ENCODE results near the gene CLEC14A. TPM values are rescaled to one million over a fixed set of nuclear protein-coding genes. Genes with fewer than 3 reads are reported as not detected.

CLEC14A gene
- total RNA-seq, 1 donor from 2014 or later: 28.8 TPM

DNA sequence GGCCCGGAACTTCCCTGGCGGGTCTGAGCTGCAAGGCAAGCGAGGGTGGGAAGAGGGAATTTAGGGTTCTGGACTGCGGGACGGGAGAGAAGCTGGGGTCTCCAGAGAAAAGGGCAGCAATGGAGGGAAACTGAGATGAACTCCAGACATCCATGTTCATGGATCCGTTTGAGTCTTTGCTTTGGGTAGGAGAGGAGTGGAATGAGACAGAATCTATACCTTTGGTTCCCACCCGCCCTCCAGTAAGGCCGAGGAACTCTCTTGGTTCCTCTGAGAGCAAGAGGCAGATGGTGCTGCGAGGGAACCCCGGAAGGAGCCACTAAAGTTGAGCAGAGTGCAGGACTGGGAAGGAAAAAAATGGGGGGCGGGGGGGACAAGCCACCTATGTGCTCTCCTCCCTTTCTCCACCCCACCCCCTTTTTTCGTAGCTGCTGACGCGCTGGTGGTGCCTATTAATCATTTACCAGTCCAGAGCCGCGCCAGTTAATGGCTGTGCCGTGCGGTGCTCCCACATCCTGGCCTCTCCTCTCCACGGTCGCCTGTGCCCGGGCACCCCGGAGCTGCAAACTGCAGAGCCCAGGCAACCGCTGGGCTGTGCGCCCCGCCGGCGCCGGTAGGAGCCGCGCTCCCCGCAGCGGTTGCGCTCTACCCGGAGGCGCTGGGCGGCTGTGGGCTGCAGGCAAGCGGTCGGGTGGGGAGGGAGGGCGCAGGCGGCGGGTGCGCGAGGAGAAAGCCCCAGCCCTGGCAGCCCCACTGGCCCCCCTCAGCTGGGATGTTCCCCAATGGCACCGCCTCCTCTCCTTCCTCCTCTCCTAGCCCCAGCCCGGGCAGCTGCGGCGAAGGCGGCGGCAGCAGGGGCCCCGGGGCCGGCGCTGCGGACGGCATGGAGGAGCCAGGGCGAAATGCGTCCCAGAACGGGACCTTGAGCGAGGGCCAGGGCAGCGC lies 47.0 kb downstream of the CLEC14A start:
- DNase-seq: peak; percentile 36
- peak; percentile 58 for ATAC-seq (ENCODE audit: poor library complexity)
- intact Hi-C loops (cut with DNase I): no loop called here

DNA sequence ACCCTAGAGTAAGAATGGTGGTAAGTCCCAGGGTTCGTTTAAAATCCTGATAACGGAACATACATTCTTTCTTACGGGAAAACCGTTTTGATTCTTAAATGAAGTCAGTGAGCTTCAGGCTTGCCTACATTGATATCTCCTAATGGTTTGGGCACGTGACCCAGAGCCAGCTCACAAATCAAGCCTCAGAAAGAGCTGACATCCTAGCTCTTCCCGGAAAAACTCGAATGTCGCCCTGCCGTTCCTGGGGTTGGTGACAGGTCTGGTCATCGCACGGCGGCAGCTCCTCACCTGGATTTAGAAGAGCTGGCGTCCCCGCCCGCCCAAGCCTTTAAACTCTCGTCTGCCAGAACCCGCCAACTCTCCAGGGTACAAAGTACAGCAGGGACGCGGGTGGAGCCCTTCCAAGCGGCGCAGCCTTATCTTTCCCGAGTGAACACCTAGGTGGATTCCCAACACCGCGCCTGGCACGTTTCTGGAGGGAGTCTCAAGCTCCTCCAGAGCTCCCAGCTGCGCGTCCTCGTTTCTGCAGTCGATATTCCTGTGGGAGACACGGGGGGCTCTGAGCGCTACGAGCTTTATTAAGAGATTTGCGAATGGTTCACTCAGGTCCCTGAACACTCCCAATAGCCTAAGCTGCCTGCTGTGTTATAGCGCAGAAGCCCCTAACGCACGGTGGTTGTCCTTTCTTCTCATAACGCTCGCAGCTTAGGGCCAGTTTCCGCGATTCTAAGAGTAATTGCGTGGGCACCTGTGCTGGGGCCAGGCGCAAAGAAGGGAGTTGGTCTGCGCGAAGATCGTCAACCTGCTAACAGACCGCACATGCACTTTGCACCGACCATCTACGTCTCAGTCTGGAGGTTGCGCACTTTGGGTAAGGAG lies 47.9 kb downstream of the CLEC14A start, which contains the start of gene SSTR1:
TSS of gene SSTR1 (plus strand) at position 169 of the 882 bp plus-strand sequence. CDS start 1,486 bp downstream, outside the sequence.
- intact Hi-C loops (cut with DNase I): no loop called here
- peak; percentile 42 for ATAC-seq (ENCODE audit: poor library complexity)
- no peak for DNase-seq

DNA sequence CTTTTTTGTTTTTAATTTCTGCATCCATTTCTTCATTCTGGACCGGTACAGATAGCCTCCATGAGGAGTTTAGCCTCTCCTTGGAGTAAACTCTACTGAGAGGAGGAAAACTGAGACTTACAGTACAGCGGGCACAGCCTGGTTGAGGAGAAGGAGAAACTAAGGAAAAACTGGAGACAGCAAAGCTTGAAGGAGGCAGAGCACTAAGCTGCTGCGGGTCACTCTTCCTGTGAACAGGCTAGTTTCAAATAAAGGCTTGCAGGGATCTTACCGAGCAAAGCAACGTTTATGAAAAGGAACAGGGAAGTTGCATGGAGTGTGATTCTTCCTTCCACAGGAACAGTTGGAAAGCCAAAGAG lies 48.5 kb downstream of the CLEC14A start:
- DNase-seq: no peak
- ATAC-seq (ENCODE audit: poor library complexity): no peak
- intact Hi-C loops (cut with DNase I): no loop called here

DNA sequence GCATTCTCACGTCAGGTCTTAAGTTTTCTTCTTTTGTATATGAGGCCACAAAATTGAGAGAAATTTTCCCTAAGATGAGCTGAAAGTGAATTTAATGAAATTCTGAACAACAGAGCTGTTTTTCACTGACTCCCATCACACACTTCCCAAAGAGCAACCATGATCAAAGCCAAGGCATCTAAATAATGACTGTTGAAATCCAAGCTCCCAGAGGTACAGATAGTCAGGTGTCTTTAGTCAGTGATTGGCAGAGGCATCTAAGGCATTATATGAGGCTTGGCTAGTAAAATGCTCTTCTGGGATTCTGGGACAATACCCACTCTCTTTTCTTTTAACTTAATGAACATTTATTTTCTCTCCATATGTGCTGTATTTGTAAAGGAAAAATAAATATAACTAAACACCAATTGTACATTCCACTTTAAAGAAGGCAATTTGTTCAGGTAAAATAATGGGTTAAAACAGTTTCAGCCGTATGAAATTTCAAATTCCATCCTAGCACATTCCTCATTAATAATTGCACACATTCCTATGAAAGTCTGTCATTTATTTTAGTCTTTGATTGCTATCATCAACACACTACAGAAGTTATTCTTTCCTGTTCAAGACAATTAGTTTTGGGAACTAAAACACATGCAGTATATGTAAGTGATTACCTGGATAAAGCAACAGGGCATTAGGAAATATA lies 49.1 kb downstream of the CLEC14A start:
- intact Hi-C loops (cut with DNase I): no loop called here
- ATAC-seq (ENCODE audit: poor library complexity): no peak
- DNase-seq: no peak

DNA sequence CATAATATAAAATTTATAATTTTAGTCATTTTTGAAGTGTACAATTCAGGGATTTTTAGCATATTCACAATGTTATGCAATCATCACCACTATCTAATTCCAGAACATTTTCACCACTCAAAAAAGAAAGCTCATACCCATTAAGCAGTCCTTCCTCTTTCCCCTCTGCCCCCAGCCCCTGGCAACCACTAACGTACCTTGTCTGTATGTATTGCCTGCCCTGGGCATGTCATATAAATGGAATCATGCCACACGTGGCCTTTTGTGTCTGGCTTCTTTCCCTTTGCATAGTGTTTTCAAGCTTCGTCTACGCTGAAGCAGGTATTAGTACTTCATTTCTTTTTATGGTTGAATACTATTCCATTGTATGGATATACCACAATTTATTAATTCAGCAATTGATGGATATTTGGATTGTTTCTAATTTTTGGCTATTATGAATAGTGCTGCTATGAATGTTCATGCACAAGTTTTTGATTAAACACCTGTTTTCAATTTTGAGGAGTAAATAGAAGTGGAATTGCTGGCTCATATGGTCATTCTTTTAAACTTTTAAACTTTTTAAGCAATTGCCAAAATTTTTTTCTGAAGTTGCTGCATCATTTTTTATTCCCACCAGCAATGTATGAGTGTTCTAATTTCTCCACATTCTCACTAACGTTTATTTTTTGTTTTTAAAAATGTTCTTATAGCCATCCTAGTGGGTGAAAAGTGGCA lies 49.8 kb downstream of the CLEC14A start:
- no peak for DNase-seq
- intact Hi-C loops (cut with DNase I): no loop called here
- ATAC-seq (ENCODE audit: poor library complexity): no peak

DNA sequence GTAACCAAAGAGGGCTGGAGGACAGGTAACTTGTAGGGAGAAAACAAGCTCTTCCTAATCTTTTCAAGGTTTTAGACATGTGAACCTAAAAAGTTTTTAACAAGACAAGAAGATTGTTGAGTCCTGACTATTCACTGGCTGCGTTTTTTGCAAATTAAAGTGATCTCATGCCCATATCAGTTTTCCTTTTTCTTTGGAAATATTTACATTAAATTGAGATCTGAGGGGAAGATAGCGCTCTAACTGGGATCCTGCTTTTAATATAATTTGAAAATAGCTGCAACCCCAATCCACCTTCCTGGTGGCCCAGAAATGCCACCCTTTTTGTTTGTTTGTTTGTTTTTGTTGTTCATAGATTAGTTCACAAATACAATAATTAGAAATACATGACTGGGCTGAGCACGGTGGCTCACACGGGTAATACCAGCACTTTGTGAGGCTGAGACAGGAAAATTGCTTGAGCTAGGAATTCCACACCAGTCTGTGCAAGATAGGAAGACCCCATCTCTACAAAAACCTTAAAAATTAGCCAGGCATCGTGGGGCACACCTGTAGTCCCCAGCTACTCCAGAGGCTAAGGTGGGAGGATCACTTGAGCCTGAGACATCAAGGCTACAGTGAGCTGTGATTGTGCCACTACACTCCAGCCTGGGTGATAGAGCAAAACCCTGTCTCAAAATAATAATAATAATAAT lies 50.6 kb downstream of the CLEC14A start:
- intact Hi-C loops (cut with DNase I): no loop called here
- ATAC-seq (ENCODE audit: poor library complexity) (no peak), DNase-seq (no peak)

DNA sequence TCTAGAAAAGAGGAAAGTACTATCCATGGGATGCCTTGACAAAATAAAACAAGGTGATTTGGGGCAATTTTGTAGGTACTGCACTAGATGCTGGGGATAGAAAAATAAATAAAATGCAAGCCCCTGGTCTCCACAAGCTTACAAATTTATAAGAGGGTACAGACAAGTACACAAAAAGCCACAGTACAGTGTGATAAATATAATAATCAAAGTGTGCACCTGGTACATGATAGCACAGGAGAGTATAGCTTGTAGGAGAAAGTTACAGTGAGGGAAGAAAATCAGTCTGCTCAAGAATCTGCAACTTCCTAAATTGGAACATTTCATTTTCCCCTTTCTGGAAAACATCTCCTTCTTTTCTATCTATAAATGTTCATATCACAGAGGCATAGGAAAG lies 51.2 kb downstream of the CLEC14A start:
- intact Hi-C loops (cut with DNase I): no loop called here
- DNase-seq (no peak), ATAC-seq (ENCODE audit: poor library complexity) (no peak)

Other genes starting within 250 kb of the CLEC14A start
- 0.43 TPM for gene SSTR1, start 48.2 kb downstream of the CLEC14A start, total RNA-seq

Data from Right ventricle myocardium superior (tissue), 1 donor.